ENCODE results near the gene FAM163B. TPM values are rescaled to one million over a fixed set of nuclear protein-coding genes. Genes with fewer than 3 reads are reported as not detected.

Gene FAM163B
- total RNA-seq, 4 donors from 2014 or later = not detected

DNA sequence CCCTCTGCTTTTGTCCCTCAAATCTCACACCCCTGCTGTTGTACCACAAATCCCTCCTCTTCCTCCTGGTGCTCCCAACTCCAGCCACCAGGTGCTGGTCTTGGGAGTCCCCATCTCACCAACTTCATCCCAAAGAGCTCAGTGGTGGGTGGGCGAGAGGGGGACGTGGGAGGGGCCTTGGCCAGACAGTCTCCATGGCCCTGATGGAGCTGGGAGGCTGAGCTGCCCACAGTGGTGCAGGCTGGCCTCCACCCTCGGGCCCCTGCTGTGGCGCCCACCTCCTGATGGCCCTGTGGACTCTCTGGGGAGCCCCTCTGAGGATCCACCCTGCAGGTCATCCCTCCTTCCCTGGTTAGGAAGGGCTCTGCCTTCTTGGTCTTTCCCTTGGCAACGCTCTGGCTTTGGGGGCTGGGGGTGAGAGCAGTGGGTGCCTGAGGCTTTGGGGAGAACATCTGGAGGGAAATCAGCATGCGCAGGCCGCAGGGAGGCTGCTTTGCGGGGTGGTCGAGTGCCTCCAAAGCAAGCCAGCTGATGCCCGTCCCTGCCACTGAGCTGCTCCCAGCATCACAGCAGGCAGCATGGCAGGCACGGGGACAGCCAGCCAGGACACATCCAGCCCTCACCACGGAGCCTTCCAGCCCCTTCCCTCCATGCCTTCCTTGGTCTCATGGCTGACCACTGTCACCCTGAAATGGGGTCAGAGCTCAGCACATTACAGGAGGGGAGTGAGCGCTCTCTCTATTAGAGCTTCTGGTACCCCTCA lies 7.6 kb upstream of the FAM163B start:
- Histone ChIP-seq H3K27me3 (no peaks in the 10 kb centered on the region), H3K4me3 (no peak overlapping the region), H3K4me1 (peaks cover 0 to 10% (median 2%) of the 10 kb centered on the region in 4 donors), H3K36me3 (no peaks in the 10 kb centered on the region), H3K27ac (no peak overlapping the region), H3K9me3 (no peaks in the 10 kb centered on the region)
- DNase-seq = no peak
- TF ChIP-seq, protein P1, sequence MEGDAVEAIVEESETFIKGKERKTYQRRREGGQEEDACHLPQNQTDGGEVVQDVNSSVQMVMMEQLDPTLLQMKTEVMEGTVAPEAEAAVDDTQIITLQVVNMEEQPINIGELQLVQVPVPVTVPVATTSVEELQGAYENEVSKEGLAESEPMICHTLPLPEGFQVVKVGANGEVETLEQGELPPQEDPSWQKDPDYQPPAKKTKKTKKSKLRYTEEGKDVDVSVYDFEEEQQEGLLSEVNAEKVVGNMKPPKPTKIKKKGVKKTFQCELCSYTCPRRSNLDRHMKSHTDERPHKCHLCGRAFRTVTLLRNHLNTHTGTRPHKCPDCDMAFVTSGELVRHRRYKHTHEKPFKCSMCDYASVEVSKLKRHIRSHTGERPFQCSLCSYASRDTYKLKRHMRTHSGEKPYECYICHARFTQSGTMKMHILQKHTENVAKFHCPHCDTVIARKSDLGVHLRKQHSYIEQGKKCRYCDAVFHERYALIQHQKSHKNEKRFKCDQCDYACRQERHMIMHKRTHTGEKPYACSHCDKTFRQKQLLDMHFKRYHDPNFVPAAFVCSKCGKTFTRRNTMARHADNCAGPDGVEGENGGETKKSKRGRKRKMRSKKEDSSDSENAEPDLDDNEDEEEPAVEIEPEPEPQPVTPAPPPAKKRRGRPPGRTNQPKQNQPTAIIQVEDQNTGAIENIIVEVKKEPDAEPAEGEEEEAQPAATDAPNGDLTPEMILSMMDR (IDR thresholded peaks at IDR 0.05) = no peak
- no peak for TF ChIP-seq POLR2A (IDR thresholded peaks at IDR 0.05)

DNA sequence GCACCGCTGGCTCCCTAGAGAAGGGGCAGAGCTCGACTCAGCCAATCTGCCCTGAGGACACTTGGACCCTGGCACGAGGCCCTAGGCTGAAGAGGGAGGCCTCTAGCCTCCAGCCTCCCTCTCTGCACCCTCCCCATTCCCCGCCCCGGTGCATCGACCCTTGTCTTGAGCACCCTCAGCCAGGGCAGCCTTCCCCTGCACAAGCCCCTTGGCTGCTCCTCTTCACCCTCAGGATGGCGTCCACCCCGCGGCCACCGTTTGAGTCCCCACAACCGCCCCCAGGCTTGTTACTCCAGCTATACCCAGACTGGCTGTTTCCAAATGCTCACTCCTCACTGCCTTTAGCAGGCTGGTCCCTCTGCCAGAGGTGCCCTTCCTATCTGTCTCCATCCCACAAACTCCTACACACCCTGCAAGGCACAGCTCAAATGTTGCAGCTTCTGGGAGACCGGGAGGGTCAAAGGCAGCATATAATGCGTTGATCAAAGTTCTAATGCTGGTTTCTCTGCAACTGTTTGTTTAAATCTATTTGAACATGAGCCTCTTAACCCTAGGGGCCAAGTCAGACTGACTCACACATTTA lies 6.5 kb upstream of the FAM163B start:
- H3K4me1 ChIP-seq = peaks cover 0 to 10% (median under 1%) of the 10 kb centered on the region in 4 donors
- H3K27me3 ChIP-seq = no peaks in the 10 kb centered on the region
- TF ChIP-seq, protein P1 (IDR thresholded peaks at IDR 0.05) = no peak
- TF ChIP-seq POLR2A (IDR thresholded peaks at IDR 0.05) = no peak
- H3K9me3 ChIP-seq = no peaks in the 10 kb centered on the region
- H3K36me3 ChIP-seq = no peaks in the 10 kb centered on the region
- no peak overlapping the region for H3K4me3 ChIP-seq
- H3K27ac ChIP-seq = no peak overlapping the region
- DNase-seq = no peak

DNA sequence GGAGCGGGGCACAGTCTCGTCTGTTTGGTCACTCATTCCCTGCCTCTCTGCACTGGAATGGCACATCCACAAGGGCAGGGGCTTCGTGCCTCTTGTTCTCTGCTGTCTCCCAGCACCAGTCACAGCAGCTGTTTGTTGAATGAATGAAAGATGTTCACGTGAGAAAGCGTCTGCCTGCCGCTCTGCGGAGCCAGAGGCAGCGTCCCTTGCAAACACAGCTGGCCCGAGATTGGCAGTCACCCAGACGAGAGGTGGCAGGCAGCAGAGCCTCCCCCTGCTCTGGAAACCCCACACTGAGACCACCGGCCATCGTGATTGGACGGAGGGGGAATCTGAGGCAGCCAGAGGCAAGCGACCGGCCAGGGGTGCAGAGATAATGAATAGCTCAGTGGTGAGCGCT lies 6.0 kb upstream of the FAM163B start:
- H3K9me3 ChIP-seq = no peaks in the 10 kb centered on the region
- no peaks in the 10 kb centered on the region for H3K36me3 ChIP-seq
- no peaks in the 10 kb centered on the region for H3K27me3 ChIP-seq
- H3K27ac ChIP-seq = no peak overlapping the region
- H3K4me3 ChIP-seq = no peak overlapping the region
- TF ChIP-seq POLR2A (IDR thresholded peaks at IDR 0.05) = no peak
- TF ChIP-seq, protein P1 (IDR thresholded peaks at IDR 0.05) = no peak
- H3K4me1 ChIP-seq = peaks cover 0 to 9% (median 0%) of the 10 kb centered on the region in 4 donors
- DNase-seq = no peak

DNA sequence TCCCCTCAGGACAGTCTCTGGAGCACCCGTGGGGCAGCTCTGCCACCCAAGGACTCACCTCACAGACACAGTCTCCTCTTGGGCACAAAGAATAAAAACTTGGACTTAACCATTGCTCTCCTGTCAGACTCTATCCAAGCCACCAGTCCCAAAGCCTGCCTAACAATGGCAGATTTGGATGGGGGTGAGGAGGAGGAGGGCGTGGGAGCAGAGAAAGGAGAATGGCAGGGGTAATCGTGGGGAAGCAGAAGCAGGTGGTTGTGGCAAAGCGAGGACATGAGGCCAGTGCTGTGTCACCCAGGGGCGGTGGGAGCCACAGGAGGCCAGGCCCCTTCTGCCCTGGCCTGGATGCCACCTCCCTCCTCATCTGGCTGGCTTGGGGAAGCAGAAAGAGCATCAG lies 5.5 kb upstream of the FAM163B start:
- Histone ChIP-seq H3K4me3 (no peak overlapping the region), H3K27ac (no peak overlapping the region), H3K36me3 (no peaks in the 10 kb centered on the region), H3K4me1 (peaks cover 0 to 4% (median 0%) of the 10 kb centered on the region in 4 donors), H3K27me3 (no peaks in the 10 kb centered on the region), H3K9me3 (no peaks in the 10 kb centered on the region)
- no peak for DNase-seq
- TF ChIP-seq POLR2A (IDR thresholded peaks at IDR 0.05) = no peak
- TF ChIP-seq, protein P1 (IDR thresholded peaks at IDR 0.05) = no peak

DNA sequence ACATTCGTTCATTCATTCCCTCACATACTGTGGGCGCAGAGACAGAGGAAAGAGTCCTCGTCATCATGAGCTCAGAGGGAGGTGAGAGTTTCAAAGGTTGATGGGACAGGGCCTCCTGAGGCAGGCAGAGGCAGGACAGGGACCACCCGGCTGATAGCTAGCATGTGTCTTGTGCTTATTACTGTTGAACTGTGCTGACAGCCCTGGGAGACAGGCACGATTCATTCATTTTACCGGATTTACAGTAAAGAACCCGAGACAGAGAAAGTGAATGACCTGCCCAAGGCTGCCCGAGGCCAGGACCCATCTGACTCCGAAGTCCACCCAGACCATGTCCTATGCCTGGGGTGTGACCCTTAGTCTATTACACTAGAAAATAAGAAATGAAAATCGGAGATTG lies 4.9 kb upstream of the FAM163B start:
- no peak overlapping the region for H3K4me3 ChIP-seq
- peaks cover 0 to under 1% of the 10 kb centered on the region in 2 donors for H3K27me3 ChIP-seq
- H3K36me3 ChIP-seq = no peaks in the 10 kb centered on the region
- no peaks in the 10 kb centered on the region for H3K9me3 ChIP-seq
- DNase-seq = no peak
- no peaks in the 10 kb centered on the region for H3K4me1 ChIP-seq
- H3K27ac ChIP-seq = no peak overlapping the region
- TF ChIP-seq, protein P1 (IDR thresholded peaks at IDR 0.05) = no peak
- no peak for TF ChIP-seq POLR2A (IDR thresholded peaks at IDR 0.05)
